ENCODE measurements around the gene LRRC14B.
"Not testable (repeated sequence)": the region's sequence is repeated elsewhere in the genome, so short reads cannot be mapped to it uniquely, and the experiment has no call there.

DNA sequence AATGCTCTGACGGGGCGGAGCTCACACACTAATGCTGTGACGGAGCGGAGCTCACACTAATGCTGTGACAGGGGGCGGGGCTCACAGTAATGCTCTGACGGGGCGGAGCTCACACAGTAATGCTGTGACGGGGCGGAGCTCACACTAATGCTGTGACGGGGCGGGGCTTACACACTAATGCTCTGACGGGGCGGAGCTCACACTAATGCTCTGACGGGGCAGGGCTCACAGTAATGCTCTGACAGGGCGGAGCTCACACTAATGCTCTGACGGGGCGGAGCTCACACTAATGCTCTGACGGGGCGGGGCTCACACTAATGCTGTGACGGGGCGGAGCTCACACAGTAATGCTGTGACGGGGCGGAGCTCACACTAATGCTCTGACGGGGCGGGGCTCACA lies 26.5 kb upstream of the LRRC14B start:
- TF ChIP-seq, protein P1, sequence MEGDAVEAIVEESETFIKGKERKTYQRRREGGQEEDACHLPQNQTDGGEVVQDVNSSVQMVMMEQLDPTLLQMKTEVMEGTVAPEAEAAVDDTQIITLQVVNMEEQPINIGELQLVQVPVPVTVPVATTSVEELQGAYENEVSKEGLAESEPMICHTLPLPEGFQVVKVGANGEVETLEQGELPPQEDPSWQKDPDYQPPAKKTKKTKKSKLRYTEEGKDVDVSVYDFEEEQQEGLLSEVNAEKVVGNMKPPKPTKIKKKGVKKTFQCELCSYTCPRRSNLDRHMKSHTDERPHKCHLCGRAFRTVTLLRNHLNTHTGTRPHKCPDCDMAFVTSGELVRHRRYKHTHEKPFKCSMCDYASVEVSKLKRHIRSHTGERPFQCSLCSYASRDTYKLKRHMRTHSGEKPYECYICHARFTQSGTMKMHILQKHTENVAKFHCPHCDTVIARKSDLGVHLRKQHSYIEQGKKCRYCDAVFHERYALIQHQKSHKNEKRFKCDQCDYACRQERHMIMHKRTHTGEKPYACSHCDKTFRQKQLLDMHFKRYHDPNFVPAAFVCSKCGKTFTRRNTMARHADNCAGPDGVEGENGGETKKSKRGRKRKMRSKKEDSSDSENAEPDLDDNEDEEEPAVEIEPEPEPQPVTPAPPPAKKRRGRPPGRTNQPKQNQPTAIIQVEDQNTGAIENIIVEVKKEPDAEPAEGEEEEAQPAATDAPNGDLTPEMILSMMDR (IDR thresholded peaks at IDR 0.05; ENCODE audit: low read depth, low read length, poor library complexity, severe bottlenecking): not testable (repeated sequence)
- TF ChIP-seq EZH2phosphoT487 (IDR thresholded peaks at IDR 0.05; ENCODE audit: borderline replicate concordance, low read length): not testable (repeated sequence)

All from DOHH2 (cell line).